ENCODE data around the gene DHX34. TPM values are rescaled to one million over a fixed set of nuclear protein-coding genes. Genes with fewer than 3 reads are reported as not detected.

DHX34 gene
- polyA plus RNA-seq, 4 donors = 11.6 to 17.5 (median 12.4) TPM

DNA sequence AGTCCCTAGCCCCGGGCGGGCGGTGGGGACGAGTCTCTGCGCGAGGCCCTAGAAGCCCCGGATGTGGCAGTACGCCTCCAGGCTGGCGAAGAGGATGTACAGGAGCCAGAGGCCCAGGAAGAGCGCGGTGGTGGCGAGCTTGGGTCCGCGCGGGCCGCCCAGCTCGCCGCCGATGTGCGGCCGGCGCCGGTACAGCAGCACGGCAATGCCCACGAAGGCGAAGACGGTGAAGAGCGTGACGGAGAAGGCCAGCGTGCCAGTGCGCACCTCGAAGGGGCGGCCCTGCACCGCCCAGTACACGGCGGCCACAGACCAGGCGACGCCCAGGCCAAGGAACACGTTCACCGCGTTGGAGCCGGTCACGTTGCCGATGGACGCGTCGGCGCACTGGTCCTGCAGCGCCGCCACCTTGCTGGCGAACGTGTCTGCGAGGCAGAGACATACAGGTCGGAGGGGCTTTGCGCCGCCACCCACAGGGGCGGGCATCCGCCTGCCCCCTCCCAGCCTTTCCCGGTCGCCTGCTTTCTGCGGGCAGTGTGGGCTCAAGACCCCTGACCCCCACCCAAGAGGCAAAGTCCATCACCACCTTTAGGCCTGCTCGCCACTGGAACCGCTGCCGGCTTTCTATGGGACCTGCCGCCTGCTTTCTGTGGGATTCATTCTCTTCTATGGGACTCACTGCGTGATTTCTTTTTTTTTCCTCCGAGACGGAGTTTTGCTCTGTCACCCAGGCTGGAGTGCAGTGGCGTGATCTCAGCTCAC lies 81.1 kb downstream of the DHX34 start:
- no peak for DNase-seq (ENCODE audit: low read depth in 4 of 4, low spot score in 3 of 4)

DNA sequence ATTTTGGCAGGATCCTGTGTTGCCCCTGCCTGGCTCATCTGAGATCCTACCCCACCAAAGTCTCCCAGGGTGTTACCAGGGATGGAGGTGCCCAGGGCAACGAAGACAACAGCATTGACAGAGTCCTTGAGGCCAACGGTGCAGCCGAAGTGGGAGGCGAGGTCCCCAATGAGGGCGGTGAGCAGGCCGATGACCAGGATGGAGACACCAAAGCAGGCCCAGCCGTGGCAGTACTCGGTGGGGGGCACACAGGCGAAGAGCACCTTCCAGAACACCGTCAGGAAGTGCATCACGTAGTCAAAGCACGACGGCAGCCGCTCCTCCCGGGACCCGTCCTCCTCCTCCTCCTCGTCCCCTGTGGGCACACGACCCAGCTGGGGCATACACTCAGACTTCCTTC lies 83.0 kb downstream of the DHX34 start:
- no peak for DNase-seq (ENCODE audit: low read depth in 4 of 4, low spot score in 3 of 4)

Other genes starting within 250 kb of the DHX34 start
- 10 to 100 TPM; 33.8 to 35.2 (median 34.6) TPM for gene ZC3H4, start 235.5 kb upstream of the DHX34 start, polyA plus RNA-seq (ENCODE audit: insufficient read length in 4 of 4)
- gene SAE1, start 218.5 kb upstream of the DHX34 start, polyA plus RNA-seq (ENCODE audit: insufficient read length in 4 of 4) = 100 to 1,000 TPM; 116 to 132 (median 122) TPM
- 1 to 10 TPM; 1.1 to 2.9 (median 1.6) TPM for gene BBC3, start 118.1 kb upstream of the DHX34 start, polyA plus RNA-seq (ENCODE audit: insufficient read length in 4 of 4)
- gene CCDC9, start 92.8 kb upstream of the DHX34 start, polyA plus RNA-seq (ENCODE audit: insufficient read length in 4 of 4) = 10 to 100 TPM; 19.6 to 29.4 (median 22.0) TPM
- 10 to 100 TPM in 1 of 4 donors, 1 to 10 TPM in 3; 6.5 to 11.7 (median 7.6) TPM for gene INAFM1, start 74.4 kb upstream of the DHX34 start, polyA plus RNA-seq (ENCODE audit: insufficient read length in 4 of 4)
- gene C5AR1, start 39.5 kb upstream of the DHX34 start, polyA plus RNA-seq (ENCODE audit: insufficient read length in 4 of 4) = 1 to 10 TPM; 4.6 to 6.9 (median 5.2) TPM
- gene C5AR2, start 17.1 kb upstream of the DHX34 start, polyA plus RNA-seq (ENCODE audit: insufficient read length in 4 of 4) = under 1 TPM; 0.23 to 0.45 (median 0.29) TPM
- 10 to 100 TPM; 18.6 to 28.0 (median 20.1) TPM for gene MEIS3, start 70.2 kb downstream of the DHX34 start, polyA plus RNA-seq (ENCODE audit: insufficient read length in 4 of 4)
- under 1 TPM in 3 of 4 donors, not detected in 1; 0.06 to 0.25 (median 0.20) TPM for gene SLC8A2, start 122.6 kb downstream of the DHX34 start, polyA plus RNA-seq (ENCODE audit: insufficient read length in 4 of 4)
- 10 to 100 TPM; 10.9 to 12.8 (median 11.6) TPM for gene KPTN, start 134.9 kb downstream of the DHX34 start, polyA plus RNA-seq (ENCODE audit: insufficient read length in 4 of 4)
- gene NAPA, start 165.7 kb downstream of the DHX34 start, polyA plus RNA-seq (ENCODE audit: insufficient read length in 4 of 4) = 100 to 1,000 TPM; 155 to 167 (median 163) TPM
- under 1 TPM; 0.18 to 0.26 (median 0.20) TPM for gene ZNF541, start 223.8 kb downstream of the DHX34 start, polyA plus RNA-seq (ENCODE audit: insufficient read length in 4 of 4)

Measured in right renal pelvis (tissue), 4 donors.